HG03103 (cell line): ENCODE measurements around the gene KLK2.
A peak's percentile ranks its signal among the peaks of the same experiment; 100 is the strongest.
"Not testable (repeated sequence)": the region's sequence is repeated elsewhere in the genome, so short reads cannot be mapped to it uniquely, and the experiment has no call there.

Source experiments
- ATAC-seq: cut with Tn5 transposase; IDR thresholded peaks from one replicate; pipeline ENCODE4 v1.9.1; 2021; ENCODE audit warnings: low read depth; ENCODE audit not compliant: unreplicated experiment

Gene KLK2

DNA sequence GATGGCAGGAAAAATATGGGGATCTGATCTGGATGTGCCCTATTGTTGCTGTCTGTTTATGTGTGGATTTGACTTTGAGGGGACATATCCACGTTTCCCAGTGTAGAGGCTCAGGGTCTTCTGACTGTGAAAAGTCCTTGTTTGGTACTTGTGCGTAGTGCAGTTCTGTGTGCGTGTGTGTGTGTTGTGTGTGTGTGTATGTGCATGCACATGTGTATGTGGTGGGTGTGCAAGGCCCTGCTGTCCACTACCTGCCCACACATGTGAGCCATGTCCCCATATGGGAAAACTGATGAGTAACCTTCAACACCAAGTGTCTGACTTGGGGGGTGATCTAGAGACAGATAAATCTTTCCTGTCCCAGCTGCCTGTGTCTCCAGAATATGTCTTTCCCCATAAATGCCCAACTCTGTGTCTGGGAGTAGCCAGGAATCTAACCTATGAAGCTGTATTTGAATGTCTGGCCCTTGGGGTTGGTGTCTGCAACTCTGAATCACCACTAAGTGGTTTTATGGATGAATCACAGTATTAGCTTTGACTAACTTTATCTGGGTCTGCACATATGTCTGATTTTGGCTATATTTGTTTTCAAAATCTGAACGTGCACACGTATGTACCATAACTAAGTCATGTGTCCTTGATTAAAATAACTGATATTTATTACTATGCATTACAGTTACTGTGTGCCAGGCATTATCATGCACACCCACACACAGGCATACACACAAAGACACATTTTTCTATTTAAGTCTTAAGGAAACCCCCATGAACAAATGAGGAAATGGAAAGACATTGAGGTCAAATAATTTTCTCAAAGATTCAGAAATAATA is 17.4 kb downstream of the KLK2 start:
- ATAC-seq = no peak

DNA sequence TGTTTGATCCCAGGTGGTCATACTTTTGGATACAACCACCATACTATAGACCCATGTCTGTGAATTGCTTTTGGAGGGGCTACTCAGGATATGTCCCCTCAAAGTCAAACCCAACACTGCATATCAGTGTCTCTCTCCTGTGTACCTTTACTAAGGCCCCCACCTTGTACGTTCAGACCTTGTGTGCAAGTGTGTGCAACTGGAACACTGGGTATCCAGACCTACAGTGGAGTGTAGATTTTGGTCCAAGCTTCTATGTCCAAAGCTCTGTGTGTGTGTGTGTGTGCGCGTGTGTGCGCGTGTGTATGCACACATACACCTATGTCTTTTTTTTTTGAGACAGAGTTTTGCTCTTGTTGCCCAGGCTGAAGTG is 18.0 kb downstream of the KLK2 start:
- ATAC-seq = no peak

DNA sequence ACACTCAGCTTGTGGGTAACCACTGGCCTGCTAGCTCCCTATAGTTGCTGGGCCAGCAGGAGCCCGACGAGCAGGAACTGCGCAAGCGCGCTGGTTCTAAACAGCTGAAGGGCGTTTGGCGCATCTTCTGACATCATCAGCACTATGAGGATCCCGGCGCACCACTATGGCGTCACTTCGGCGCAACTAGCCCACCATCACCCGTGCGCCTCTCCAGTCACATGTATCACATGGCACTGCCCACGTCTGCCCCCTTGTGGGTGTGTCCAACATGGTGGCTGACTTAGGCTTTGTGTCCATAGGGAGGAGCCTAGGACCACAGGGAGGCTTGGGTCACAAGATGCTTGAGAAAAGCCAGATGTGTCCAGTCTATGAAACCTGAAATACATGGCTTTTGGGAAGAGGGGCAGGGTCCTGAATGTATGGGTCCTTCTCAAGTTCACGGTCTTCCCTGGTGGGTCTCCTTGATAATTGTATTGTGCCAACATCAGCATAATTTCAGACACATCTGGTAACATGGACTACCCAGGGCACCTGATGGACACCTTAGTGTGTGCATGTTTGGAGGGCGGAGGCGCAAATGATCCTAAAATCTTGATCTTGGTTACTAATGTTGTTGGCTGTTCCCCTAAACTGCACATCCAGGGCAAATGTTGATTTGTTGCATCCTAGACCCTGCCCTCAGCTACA is 20.0 kb downstream of the KLK2 start:
- no peak for ATAC-seq

DNA sequence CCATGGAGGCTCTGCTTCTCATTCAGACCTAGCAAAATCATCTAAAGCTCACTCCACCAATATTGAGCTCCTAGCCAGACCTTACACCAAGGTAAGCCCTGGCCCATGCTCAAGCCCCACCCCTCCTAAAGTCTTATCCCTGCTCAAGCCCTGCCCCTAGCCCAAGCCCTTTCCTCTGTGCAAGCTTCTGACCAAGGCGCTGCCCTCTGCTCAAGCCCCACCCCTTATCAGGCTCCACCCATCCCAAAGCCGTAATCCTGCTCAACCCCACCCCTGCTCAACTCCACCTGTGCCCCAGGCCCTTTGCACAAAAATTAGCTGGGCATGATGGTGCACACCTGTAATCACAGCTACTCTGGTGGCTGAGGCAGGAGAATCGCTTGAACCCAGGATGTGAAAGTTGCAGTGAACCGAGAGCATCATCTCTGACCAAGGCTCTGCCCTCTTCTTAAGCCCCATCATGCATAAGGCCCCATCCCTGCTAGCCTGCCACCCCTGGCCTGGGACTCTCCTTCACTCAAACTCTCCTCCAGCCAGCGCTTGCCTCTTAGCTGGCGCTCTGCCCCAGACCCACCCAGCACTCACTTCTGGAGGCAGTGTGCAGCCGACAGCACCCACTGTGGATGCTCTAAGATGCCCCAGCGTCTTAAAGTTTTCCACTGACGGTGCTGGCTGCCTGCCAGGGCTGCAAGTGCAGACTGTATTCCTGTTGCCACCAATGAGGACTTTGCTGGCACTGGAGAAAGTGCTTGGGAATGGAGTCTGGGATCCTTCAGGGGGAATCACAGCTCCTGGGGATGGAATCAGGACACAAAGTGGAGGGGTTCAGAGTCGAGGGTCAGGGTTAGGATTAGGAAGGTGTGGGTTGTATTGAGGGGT is 21.5 kb downstream of the KLK2 start:
- ATAC-seq = no peak

DNA sequence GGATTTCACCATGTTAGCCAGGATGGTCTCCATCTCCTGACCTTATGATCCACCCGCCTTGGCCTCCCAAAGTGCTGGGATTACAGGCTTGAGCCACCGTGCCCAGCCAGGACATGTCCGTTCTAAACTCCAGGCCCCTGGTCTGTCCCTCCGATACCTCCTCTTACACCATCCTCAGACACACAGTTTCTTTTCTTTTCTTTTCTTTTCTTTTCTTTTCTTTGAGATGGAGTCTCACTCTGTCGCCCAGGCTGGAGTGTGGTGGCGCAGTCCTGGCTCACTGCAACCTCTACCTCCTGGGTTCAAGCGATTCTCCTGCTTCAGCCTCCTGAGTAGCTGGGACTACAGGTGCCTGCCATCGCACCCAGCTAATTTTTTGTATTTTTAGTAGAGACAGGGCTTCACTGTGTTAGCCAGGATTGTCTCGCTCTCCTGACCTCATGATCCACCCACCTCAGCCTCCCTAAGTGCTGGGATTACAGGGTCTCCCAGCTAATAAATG is 22.9 kb downstream of the KLK2 start:
- not testable (repeated sequence) for ATAC-seq

DNA sequence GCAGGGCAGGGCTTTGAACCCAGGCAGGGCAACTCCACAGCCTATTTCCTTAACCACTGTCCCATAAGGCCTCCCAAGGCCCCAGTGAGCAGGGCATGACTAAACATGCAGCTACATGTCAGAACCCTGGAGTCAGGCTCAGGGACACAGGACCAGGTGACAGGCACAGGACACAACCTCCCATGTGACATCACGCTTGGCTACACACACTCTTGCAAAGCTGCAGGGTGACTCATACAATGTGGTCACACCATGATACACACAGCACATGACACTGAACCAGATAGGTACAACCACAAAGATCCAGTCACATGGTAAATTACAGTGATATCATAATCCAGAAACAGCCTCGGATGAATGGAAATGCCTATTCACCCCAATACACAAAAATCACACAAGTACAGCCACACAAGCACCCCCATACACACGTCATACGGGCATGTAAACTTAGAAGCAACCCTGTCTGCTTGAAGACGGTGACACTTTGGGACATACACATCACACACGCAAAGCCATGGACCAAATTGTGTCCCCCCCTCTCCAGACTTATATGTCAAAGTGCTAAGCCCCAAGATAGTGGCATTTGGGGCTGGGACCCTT is 23.5 kb downstream of the KLK2 start:
- ATAC-seq = peak; percentile 82

DNA sequence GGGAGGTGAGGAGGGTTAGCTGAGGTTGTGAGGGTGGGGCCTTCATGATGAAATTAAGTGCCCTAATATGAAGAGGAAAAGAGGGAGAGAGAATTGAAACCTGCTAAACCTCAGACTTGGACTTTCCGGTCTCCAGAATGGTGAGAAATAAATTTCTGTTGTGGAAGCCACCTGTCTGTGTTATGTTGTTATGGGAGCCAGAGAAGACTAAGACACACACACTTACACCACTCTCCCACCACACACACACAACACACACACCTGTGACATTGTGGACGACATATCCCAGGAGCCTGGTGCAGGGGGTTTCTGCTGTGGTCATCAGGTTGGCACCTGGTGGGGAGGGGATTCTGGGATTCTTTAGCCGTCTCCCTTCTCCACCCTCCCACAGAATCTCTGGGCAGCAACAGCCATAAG is 24.0 kb downstream of the KLK2 start:
- peak; percentile 16 for ATAC-seq

DNA sequence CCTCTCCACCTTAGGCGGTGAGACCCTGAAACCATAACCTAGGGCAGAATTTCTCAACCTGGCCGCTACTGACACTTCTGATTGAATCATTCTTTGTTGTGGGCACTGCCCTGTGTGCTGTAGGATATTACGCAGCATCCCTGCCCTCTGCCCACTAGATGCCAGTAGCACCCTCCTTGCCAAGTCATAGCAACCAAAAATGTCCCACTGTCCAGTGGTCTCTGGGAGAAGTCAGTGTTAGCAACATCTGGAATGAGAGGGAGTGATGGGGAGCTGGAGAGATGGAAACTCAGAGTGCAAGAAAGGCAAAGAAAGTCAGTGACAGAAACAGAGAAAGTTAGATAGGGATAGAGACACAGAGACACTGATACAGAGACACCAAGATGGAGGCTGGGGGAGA is 24.4 kb downstream of the KLK2 start:
- no peak for ATAC-seq

DNA sequence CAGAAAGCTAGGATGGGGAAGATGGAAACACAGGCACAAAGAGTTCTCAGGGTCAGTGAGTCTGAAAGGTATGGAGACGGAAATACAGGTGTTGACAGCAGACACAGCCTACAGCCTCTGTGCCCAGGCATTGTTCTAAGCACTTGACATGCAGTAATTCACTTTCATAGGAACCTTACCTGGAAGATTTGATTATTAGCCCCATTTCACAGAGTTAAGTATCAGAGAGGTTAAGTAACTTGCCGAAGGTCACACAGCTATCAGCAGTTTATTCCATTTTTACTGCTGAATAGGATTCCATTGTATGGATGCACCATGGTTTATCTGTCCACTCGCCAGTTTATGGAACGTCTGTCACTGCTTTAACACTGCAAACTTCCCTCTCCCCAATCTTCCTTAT is 24.8 kb downstream of the KLK2 start:
- no peak for ATAC-seq

DNA sequence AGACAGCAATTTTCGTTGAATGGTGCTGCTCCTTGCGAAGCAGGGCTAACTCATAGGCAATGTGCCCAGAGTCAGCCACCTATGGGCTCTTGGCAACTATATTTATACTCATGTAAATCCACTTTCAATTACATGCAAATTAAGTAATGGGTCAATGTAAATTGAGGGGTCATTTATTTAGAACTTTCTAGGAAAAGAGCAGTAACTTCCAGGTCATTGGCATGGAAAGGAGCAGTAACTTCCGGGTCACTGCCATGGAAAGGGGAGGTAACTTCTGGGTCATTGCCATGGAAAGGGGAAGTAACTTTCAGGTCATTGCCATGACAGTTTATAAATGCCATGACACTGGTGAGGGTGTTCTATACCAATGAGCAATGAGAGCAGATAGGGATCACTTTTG is 26.3 kb downstream of the KLK2 start:
- ATAC-seq = no peak

DNA sequence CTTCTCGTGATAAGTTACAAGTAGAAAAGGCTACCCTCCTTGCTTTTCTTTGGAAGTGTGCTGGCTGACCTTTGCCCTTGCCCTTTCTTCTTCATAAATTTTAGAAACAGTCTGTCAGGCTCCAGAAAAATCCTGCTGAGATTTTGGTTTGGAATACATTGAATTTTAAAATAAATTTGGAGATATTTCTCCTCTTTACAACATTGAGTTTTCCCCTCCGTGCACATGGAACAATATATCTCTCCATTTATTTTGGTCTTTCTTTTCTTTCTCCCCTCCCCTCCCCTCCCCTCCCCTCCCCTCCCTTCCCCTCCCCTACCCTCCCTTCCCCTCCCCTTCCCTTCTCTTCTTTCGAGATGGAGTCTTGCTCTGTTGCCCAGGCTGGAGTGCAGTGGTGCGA is 29.4 kb downstream of the KLK2 start:
- ATAC-seq = no peak

DNA sequence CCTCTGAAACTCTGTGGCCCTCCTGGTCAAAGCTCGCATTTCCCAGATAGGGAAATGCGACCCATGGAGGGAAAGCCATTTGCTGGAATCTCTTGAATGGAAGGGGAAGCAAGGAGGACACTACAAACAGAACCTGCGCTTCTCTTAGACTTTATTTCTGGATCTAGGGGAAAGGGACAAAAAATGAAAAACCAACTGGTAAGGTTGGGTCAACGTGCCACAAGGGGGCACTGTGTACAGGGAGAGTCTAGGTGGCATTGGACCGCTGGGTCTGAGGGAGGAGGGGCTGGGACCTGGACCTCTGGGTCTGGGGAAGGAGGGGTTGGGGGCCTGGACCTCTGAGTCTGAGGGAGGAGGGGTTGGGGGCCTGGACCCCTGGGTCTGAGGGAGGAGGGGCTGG is 33.0 kb downstream of the KLK2 start:
- no peak for ATAC-seq

DNA sequence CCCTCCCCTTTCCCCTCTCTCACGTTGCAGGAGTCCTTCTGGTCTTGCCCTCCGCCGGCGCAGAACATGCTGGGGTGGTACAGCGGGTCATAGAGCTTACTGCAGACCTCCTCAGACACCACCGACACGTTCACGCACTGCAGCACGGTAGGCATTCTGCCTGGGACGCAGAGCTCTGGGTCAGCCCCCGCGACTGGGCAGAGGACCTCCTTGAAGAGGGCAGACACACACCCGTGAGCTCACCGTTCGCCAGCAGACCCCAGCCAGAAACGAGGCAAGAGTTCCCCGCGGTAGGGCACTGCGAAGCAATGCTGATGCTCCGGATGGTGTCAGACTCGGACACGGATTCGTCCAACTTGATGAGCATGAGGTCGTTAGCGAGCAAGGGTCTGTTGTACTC is 35.1 kb downstream of the KLK2 start:
- no peak for ATAC-seq

DNA sequence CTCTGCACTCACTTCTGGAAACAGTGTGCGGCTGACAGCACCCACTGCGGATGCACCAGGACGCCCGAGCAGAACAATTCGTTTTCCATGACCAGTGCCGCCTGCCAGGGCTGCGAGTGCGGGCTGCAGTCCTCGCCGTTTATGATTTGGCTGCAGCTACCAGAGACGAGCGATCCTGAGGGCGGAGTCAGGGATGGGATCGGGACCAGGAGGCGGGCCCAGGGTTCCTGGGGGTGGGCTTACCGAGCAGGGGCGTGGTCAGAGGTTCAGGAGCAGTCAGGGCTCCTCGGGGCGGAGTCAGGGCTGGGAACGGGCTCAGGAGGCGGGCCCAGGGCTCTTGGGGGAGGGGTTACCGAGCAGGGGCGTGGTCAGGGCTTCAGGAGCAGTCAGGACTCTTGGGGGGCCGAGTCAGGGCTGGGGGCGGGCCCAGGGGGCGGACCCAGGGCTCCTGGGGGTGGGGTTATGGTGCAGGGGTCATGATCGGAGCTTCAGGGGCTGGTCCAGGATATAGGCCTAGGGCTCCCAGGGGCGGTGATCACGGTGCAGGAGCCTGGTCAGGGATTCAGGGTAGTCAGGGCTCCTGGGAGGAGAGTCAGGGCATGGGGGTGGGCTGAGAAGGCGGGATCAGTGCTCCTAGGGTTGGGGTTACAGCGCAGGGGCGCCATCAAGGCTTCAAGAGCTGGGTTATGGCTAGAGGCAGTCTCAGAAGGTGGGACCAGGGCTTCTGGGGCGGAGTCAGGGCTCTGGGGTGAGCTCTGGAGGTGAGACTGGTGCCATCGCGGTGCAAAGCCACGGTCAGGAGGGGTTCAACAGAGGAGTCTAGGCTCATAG is 36.2 kb downstream of the KLK2 start:
- ATAC-seq = no peak

DNA sequence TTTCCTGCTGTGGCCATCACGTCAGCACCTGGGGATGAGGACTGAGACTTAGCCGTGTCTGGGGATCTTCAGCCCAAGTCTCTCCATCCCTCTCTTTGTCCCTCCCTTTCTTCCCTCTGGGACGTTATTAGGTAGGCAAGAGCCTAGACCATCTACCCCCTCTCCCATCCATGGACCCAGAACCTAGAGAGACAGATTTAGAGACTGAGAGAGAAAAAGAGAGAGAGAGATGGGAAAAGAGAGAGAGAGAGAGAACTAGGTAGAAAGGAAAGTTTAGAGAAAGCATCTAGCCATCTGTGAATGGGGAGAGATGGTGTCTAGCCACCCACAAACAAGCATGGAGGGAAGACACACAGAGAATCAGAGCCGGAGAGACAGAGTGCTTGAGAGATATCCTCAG is 37.5 kb downstream of the KLK2 start:
- ATAC-seq = no peak

DNA sequence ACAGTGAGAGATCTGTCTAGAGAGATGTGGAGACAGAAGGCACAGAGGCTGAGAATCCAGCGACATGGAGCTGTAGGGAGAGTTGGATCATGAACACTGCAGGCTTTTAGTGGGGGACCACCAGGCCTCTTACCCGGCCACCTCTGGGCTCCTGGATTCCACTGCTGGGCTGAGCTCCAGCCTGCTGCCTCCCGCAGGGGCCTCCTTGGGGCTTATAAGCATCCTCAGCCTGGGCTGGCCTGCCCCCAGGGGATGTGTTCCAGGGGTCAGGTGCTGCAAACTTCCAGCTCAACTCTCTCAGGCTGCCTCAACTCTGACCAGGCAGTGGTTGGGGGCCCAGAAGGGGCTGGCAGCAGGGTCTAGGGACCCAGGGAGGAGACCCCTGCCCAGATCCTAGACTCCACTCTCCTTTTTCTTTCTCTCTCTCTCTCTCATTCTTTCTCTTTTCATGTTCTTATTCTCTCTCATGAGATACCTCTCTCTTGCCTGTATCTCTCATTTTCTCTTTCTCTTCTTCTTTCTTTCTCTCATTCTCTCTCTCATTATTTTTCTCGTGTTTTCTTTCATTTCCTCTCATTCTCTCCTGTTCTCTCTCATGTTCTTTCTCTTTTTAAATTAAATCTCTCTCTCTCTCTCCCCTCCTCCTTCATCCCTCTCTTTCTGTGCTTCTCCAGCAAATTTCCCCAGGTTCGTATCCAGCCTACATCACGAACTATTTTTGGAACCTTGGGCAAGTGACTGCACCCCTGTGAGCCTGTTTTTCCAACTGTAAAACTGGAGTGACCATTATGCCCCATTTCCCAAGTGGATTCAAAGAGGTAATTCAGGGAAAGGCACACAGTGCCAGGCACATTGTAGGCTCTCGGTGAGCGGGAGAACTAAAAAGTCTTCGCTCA is 38.2 kb downstream of the KLK2 start, which contains the start of gene KLK4:
Gene KLK4 (minus strand): TSS at position 190 of the 896 bp plus-strand sequence. CDS start 657 bp downstream, outside the sequence.
- no peak for ATAC-seq

DNA sequence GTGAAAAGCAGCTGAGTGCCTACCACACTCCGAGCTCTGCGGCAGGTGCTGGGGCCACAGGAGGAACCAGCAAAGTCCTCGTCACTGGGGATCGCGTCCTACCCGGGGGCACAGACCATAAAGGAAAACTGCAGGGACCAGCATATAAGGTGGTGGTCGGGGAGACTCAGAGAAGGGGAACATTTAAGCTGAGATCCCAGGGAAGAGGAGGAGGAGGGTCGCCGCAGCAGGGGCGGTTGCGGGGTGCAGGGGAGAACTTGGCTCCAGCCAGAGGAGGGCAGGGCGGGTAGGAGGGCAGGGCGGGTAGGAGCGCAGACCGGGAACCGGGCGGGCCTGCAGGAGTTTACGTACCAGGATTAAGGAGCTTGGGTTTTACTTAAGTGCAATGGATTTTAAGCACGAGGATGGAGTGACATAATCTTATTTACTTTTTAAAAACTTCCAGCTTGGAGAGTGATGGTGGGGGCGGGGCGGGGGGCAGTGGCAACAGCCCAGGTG is 38.9 kb downstream of the KLK2 start:
- ATAC-seq = no peak
